GM18951 (cell line): ENCODE results near the gene DMGDH.

Experiments
- POLR2A ChIP-seq: IDR thresholded peaks from 4 replicates; pipeline ENCODE4 v1.6.1; 2011; ENCODE audit warnings: mild to moderate bottlenecking; ENCODE audit not compliant: insufficient read length, insufficient read depth; ENCODE audit errors: extremely low read depth
- in situ Hi-C: fragments of 300-500 bp; cut with MboI; formaldehyde crosslinking; loops from one replicate; pipeline ENCODE4 v1.12.0; 2022; ENCODE audit warnings: low sequenced_read_pairs, mixed read lengths, inconsistent platforms; ENCODE audit not compliant: unreplicated experiment

The DMGDH gene

GRCh38 chr5:79086116-79086515 is 16.6 kb upstream of the DMGDH start:
- TF ChIP-seq POLR2A: no peak
- in situ Hi-C loops: no loop called here

GRCh38 chr5:79081779-79082178 is 12.3 kb upstream of the DMGDH start:
- TF ChIP-seq POLR2A: no peak
- in situ Hi-C loops: no loop called here

GRCh38 chr5:79080804-79081203 is 11.3 kb upstream of the DMGDH start:
- in situ Hi-C loops: no loop called here
- no peak for TF ChIP-seq POLR2A

GRCh38 chr5:79077680-79078365 is 8.3 kb upstream of the DMGDH start:
- TF ChIP-seq POLR2A: no peak
- in situ Hi-C loops: no loop called here

- TF ChIP-seq POLR2A: no peak
- in situ Hi-C loops: no loop called here
These were observed 7.3 kb upstream of the DMGDH start for GRCh38 chr5:79076819-79077218.

GRCh38 chr5:79075646-79076426 is 6.4 kb upstream of the DMGDH start:
- in situ Hi-C loops: no loop called here
- TF ChIP-seq POLR2A: no peak

GRCh38 chr5:79074641-79075040 is 5.2 kb upstream of the DMGDH start:
- TF ChIP-seq POLR2A: no peak
- in situ Hi-C loops: no loop called here

GRCh38 chr5:79070350-79070667 is 835 bp upstream of the DMGDH start:
- in situ Hi-C loops: no loop called here
- no peak for TF ChIP-seq POLR2A

GRCh38 chr5:79062436-79062835 is 7.0 kb downstream of the DMGDH start:
- TF ChIP-seq POLR2A: no peak
- in situ Hi-C loops: no loop called here

GRCh38 chr5:79059674-79060073 is 9.8 kb downstream of the DMGDH start:
- in situ Hi-C loops: no loop called here
- no peak for TF ChIP-seq POLR2A

GRCh38 chr5:79056847-79057246 is 12.6 kb downstream of the DMGDH start:
- TF ChIP-seq POLR2A: no peak
- in situ Hi-C loops: no loop called here

- TF ChIP-seq POLR2A: no peak
- in situ Hi-C loops: no loop called here
These were observed 14.5 kb downstream of the DMGDH start for GRCh38 chr5:79055017-79055416.

GRCh38 chr5:79053321-79053720 is 16.2 kb downstream of the DMGDH start:
- no peak for TF ChIP-seq POLR2A
- in situ Hi-C loops: no loop called here

GRCh38 chr5:79050498-79050897 is 19.0 kb downstream of the DMGDH start:
- in situ Hi-C loops: no loop called here
- TF ChIP-seq POLR2A: no peak

- in situ Hi-C loops: no loop called here
- TF ChIP-seq POLR2A: no peak
These were observed 21.0 kb downstream of the DMGDH start for GRCh38 chr5:79048437-79048836.

GRCh38 chr5:79047199-79047598 is 22.3 kb downstream of the DMGDH start:
- no peak for TF ChIP-seq POLR2A
- in situ Hi-C loops: no loop called here
